PC-9 (cell line): ENCODE results near the gene ZNF316. TPM values are rescaled to one million over a fixed set of nuclear protein-coding genes. Genes with fewer than 3 reads are reported as not detected.

ENCODE experiments used
- BruUV-seq: library from RNA; stranded (reverse); fragments of 400-500 nt; replicated peaks from 2 replicates; lab custom pipeline; 2021; lab: Mats Ljungman, UMichigan
- CTCF ChIA-PET: fragments of 300-600 bp; sonication (Branson Sonifier 250); formaldehyde crosslinking; loops from one replicate; lab custom pipeline; 2022; ENCODE audit warnings: antibody characterized with exemption; lab: Charles Lee
- POLR2A ChIA-PET: fragments of 300-600 bp; sonication (Branson Sonifier 250); formaldehyde crosslinking; loops from one replicate; lab custom pipeline; 2022; ENCODE audit warnings: antibody characterized with exemption; ENCODE audit not compliant: unreplicated experiment; lab: Charles Lee
- DNase-seq, 2 experiments: peaks; one replicate each; pipeline versions ENCODE4 v3.0.0 to v3.0.0-alpha.2; 2015 to 2022; ENCODE audit warnings: mixed read lengths in 1 of 2
- H2AFZ ChIP-seq: fragments of 200-600 bp; sonication (generic); 2 replicates; pipeline ENCODE4 v1.8.1; 2017; ENCODE audit warnings: antibody characterized with exemption
- H3F3A ChIP-seq: fragments of 200-600 bp; sonication (generic); 2 replicates; pipeline ENCODE4 v1.8.1; 2017; ENCODE audit warnings: antibody characterized with exemption, mild to moderate bottlenecking, low read depth; ENCODE audit not compliant: insufficient read depth
- H3K27ac ChIP-seq: fragments of 200-600 bp; sonication (generic); 2 replicates; pipeline ENCODE4 v1.6.1; 2016; ENCODE audit warnings: mixed run types
- H3K27me3 ChIP-seq: fragments of 200-600 bp; sonication (generic); 2 replicates; pipeline ENCODE4 v1.6.1; 2016; ENCODE audit warnings: low read depth, mixed run types; ENCODE audit not compliant: insufficient read depth
- H3K36me3 ChIP-seq: fragments of 200-600 bp; sonication (generic); 2 replicates; pipeline ENCODE4 v1.6.1; 2016; ENCODE audit warnings: low read depth, mixed run types
- H3K4me1 ChIP-seq: fragments of 200-600 bp; sonication (generic); replicated peaks from 2 replicates; pipeline ENCODE4 v1.6.1; 2016; ENCODE audit warnings: mixed run types; ENCODE audit not compliant: insufficient read depth
- H3K4me2 ChIP-seq: fragments of 200-600 bp; sonication (generic); 2 replicates; pipeline ENCODE4 v1.6.1; 2017; ENCODE audit warnings: mixed run types
- H3K4me3 ChIP-seq: fragments of 200-600 bp; sonication (generic); 2 replicates; pipeline ENCODE4 v1.6.1; 2016; ENCODE audit warnings: mixed run types
- H3K79me2 ChIP-seq: fragments of 200-600 bp; sonication (generic); 2 replicates; pipeline ENCODE4 v1.6.1; 2017; ENCODE audit warnings: low read depth, mixed run types
- H3K9me2 ChIP-seq: fragments of 200-600 bp; sonication (generic); 2 replicates; pipeline ENCODE4 v1.8.1; 2017; ENCODE audit warnings: mild to moderate bottlenecking; ENCODE audit not compliant: insufficient read depth
- H3K9me3 ChIP-seq: fragments of 200-600 bp; sonication (generic); 2 replicates; pipeline ENCODE4 v1.8.1; 2016; ENCODE audit warnings: low read depth; ENCODE audit not compliant: insufficient read depth
- H4K20me1 ChIP-seq: fragments of 200-600 bp; sonication (generic); 2 replicates; pipeline ENCODE4 v1.8.1; 2017; ENCODE audit not compliant: insufficient read depth
- EZH2 ChIP-seq: fragments of 200-600 bp; sonication (generic); IDR thresholded peaks from 2 replicates; pipeline ENCODE4 v1.8.0; 2017; ENCODE audit warnings: antibody characterized with exemption, low read depth
- intact Hi-C: fragments of 100-400 bp; cut with micrococcal nuclease; formaldehyde crosslinking; loops from one replicate; pipeline ENCODE4 v1.10.0; 2022; ENCODE audit not compliant: unreplicated experiment
- total RNA-seq: library from RNA; stranded (reverse); gene quantifications from 2 replicates; pipeline ENCODE4 v1.2.3, GENCODE V29; 2021
- TF ChIP-seq, protein P1 (sequence below): fragments of 200-600 bp; sonication (generic); conservative IDR thresholded peaks from 2 replicates; pipeline ENCODE4 v1.6.1; 2017; ENCODE audit warnings: mixed run types, antibody characterized with exemption, mild to moderate bottlenecking, moderate library complexity

ZNF316 gene
- total RNA-seq, 1 experiment from 2014 or later = 28.4 TPM

DNA sequence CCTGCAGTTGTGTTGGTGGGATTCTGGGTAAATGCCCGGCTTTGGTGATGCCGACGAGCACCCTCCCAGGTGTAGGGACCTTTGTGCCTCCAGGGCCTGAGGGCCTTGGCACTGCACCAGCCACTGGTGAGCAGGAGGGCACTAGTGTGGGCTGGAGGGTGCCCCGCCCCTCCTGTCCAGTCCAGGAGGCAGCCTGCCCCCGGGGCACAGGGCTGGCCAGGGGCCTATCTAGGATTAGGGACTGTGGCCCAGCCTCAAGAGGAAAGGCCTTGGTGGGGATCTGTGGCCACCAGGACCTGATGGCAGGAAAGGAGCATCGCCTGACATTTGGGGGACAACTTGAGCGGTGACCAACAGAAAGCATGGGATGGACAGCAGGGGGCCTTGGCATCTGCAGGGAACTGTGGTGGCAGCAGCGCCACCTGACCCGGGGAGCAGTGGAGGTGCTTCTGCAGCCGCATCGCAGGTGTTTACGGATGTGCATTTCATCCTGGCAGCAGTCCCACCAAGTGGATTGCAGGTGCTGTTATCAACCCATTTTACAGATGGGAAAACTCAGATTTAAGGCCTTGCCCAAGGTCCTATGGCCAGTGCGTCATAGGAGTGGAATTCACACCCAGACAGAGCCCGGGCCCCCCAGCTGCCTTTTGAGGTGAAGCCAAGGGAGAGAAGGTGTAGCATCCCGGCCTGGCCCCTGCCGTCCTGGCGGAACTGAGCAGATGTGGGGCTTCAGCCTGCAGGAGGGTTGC is 11.1 kb downstream of the ZNF316 start:
- H3K27ac ChIP-seq = no peak overlapping the region
- H3K4me3 ChIP-seq = no peak overlapping the region
- intact Hi-C loops = no loop called here
- ChIA-PET POLR2A (no interaction called here), CTCF (no interaction called here)
- peaks cover 19% of the 10 kb centered on the region for H3K36me3 ChIP-seq
- no peaks in the 10 kb centered on the region for H3K79me2 ChIP-seq
- H3K4me2 ChIP-seq = no peak overlapping the region
- H2AFZ ChIP-seq = no peak overlapping the region
- no peaks in the 10 kb centered on the region for H3K4me1 ChIP-seq
- H4K20me1 ChIP-seq = no peaks in the 10 kb centered on the region
- no peak for DNase-seq
- peaks cover 8% of the 10 kb centered on the region; the same call in 1 of the 2 replicates for H3K9me3 ChIP-seq
- TF ChIP-seq EZH2 = no peak
- TF ChIP-seq, protein P1, sequence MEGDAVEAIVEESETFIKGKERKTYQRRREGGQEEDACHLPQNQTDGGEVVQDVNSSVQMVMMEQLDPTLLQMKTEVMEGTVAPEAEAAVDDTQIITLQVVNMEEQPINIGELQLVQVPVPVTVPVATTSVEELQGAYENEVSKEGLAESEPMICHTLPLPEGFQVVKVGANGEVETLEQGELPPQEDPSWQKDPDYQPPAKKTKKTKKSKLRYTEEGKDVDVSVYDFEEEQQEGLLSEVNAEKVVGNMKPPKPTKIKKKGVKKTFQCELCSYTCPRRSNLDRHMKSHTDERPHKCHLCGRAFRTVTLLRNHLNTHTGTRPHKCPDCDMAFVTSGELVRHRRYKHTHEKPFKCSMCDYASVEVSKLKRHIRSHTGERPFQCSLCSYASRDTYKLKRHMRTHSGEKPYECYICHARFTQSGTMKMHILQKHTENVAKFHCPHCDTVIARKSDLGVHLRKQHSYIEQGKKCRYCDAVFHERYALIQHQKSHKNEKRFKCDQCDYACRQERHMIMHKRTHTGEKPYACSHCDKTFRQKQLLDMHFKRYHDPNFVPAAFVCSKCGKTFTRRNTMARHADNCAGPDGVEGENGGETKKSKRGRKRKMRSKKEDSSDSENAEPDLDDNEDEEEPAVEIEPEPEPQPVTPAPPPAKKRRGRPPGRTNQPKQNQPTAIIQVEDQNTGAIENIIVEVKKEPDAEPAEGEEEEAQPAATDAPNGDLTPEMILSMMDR = no peak
- no peaks in the 10 kb centered on the region for H3K9me2 ChIP-seq
- H3F3A ChIP-seq = 0 out of 2 replicates have a peak, but pooled peaks cover 5% of the 10 kb centered on the region
- no peaks in the 10 kb centered on the region for H3K27me3 ChIP-seq
- no TSS peak for BruUV-seq

DNA sequence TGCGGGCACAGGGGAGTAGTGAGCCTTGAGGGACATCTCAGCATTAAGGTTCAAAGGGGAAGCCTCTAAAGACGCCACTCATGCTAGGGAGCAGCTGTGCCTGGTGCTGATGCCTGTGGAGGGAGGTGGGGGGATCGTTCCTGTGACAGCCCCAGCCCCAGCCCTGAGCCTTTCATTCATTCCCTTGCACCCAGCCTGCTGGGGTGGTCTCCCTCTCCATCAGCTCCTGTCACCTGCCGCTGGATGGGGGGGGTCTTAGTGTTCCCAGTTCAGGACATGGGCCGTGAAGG is 11.6 kb downstream of the ZNF316 start:
- Histone ChIP-seq H3K9me2 (no peaks in the 10 kb centered on the region), H3K79me2 (no peaks in the 10 kb centered on the region), H3K27ac (no peak overlapping the region), H3K9me3 (peaks cover 8% of the 10 kb centered on the region; the same call in 1 of the 2 replicates), H2AFZ (no peak overlapping the region), H3K36me3 (peaks cover 19% of the 10 kb centered on the region), H3K27me3 (no peaks in the 10 kb centered on the region), H3K4me2 (no peak overlapping the region), H3K4me3 (no peak overlapping the region), H4K20me1 (no peaks in the 10 kb centered on the region), H3K4me1 (no peaks in the 10 kb centered on the region), H3F3A (0 out of 2 replicates have a peak, but pooled peaks cover 5% of the 10 kb centered on the region)
- intact Hi-C loops = no loop called here
- ChIA-PET CTCF (no interaction called here), POLR2A (no interaction called here)
- no peak for DNase-seq
- no peak for TF ChIP-seq EZH2
- TF ChIP-seq, protein P1 = no peak
- BruUV-seq = no TSS peak

DNA sequence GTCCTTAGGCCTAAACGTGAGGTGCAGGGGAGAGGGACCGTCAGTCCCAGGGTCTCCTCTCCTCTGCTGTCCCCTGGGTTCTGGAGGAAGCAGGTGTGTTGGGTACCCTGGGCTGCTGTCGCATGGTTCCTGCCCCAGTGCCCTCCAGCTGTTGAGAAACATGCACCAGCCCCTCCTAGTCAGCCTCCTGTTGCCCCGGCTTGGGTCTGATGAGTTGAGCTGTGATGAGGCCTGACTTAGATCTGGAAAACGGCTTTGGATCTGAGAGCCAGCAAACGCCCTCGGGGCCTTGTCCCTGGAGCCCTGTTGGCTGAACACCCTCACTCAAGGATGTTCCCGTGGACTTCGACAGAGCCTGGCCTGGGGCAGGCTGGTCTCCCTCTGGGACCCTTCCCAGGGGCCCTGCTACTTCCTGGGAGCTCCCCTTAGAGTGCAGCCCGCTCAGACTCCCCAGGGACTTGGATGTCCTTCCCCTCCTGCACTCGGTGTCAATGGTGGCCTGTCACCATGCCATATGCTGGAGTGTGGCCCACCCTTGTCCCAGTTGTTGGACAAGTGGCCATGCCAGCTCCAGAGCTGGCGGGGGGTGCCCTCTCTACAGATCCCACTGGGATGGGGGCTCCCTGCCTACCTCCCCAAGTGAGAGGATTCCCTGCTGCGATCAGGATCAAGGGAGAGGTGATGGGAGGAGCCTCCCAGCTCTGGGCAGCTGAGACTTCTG is 12.3 kb downstream of the ZNF316 start:
- intact Hi-C loops = no loop called here
- H3K36me3 ChIP-seq = peaks cover 19% of the 10 kb centered on the region
- CTCF ChIA-PET = no interaction called here

More for the DNA sequence above, 12.3 kb downstream of the ZNF316 start:
- H3K27me3 ChIP-seq = no peaks in the 10 kb centered on the region
- H3K79me2 ChIP-seq = no peaks in the 10 kb centered on the region
- no peaks in the 10 kb centered on the region for H3K4me1 ChIP-seq
- POLR2A ChIA-PET = no interaction called here
- no peaks in the 10 kb centered on the region for H3K9me2 ChIP-seq
- BruUV-seq = no TSS peak
- H3K9me3 ChIP-seq = peaks cover 8% of the 10 kb centered on the region; the same call in 1 of the 2 replicates
- no peak overlapping the region for H2AFZ ChIP-seq
- H3F3A ChIP-seq = 0 out of 2 replicates have a peak, but pooled peaks cover 5% of the 10 kb centered on the region
- no peak overlapping the region for H3K4me2 ChIP-seq
- no peaks in the 10 kb centered on the region for H4K20me1 ChIP-seq
- H3K27ac ChIP-seq = no peak overlapping the region
- H3K4me3 ChIP-seq = no peak overlapping the region
- DNase-seq = no peak
- TF ChIP-seq, protein P1 = no peak
- no peak for TF ChIP-seq EZH2
